ENCODE data around the gene PTK7. TPM values are rescaled to one million over a fixed set of nuclear protein-coding genes. Genes with fewer than 3 reads are reported as not detected.

The PTK7 gene
- total RNA-seq, 1 experiment from 2014 or later, result 105 TPM

DNA sequence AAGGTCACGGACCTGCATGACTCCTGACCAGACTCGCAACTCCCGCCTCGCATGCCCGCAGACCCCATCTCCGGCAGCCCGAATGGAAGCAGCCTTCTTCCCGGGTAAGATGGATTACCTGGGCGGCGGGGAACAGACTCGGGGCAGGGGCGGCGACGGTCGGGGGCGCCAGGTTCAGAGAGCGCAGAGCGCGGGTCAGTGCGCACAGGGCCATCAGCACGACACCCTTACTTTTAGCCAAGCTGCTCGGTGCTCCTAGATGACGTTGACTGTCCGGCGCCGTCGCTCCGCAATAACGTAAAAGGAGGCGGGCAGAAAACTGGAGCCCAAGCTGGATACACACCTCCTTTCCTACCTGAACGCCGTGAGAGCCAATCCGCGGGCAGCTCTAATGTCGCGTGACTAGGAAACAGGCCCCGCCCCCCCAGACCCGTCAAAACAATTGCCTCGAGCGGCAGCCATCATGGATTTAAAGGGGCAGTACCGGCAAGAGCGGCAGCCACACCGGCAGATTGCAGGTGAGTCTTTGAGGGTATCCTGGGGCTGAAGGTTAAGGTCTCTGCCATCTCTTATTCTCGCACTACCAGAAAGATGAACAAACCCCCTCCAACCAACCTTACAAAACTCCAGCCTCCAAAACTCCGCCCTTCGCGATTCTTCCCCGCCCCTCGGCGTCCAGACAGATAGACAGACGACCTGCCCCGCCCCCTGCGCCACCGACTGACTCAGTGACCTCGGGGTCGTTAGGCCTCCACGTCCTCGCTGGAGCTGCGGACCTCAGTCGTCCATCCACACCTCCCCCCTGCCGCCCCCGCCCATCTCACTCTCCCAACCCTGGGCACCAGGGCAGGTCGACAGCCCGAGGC is 16.7 kb upstream of the PTK7 start, which contains the start of the genes KLC4 and MRPL2:
Gene KLC4, plus strand, starts transcription at position 464 of the 866 bp plus-strand sequence. CDS start 1,705 bp downstream, outside the sequence.
Gene MRPL2, minus strand, starts transcription at position 267 of the 866 bp plus-strand sequence. Its CDS starts 53 bp downstream, at position 214.
- Histone ChIP-seq H3K27me3 (ENCODE audit: insufficient read depth, low read length) (no peaks in the 10 kb centered on the region), H3K4me1 (ENCODE audit: control insufficient read depth in 1 of 2, insufficient read depth in 2 of 2, low read length in 2 of 2) (peaks cover 10 to 25% of the 10 kb centered on the region in 2 experiments; a peak in 3 of 4 replicates), H3K79me2 (ENCODE audit: insufficient read depth, low read length) (peaks cover 24% of the 10 kb centered on the region), H3K9me2 (ENCODE audit: insufficient read depth) (no peaks in the 10 kb centered on the region), H2AFZ (ENCODE audit: low read depth, low read length, poor library complexity, severe bottlenecking) (peak within 1 kb of the TSS; percentile 67), H3K4me2 (ENCODE audit: low read length) (peak within 1 kb of the TSS; percentile 81), H3K4me3 (replicated peaks in 1 of 2; ENCODE audit: low read depth in 1 of 2, low read length in 2 of 2) (peak within 1 kb of the TSS; percentile 89), H4K20me1 (ENCODE audit: insufficient read depth) (no peaks in the 10 kb centered on the region), H3K9me3 (ENCODE audit: control insufficient read depth in 1 of 2, insufficient read depth in 1 of 2, low read depth in 1 of 2, low read length in 2 of 2) (no peaks in the 10 kb centered on the region), H3K27ac (ENCODE audit: low read depth, low read length) (peak within 1 kb of the TSS; percentile 65), H3K9ac (ENCODE audit: low read length) (peak within 1 kb of the TSS; percentile 90), H3K36me3 (ENCODE audit: control insufficient read depth in 1 of 2, insufficient read depth in 2 of 2, low read length in 2 of 2) (peaks cover 0 to 19% of the 10 kb centered on the region in 2 experiments; a peak in 1 of 4 replicates)
- intact Hi-C loops (cut with micrococcal nuclease), result loop anchor here (1.0 to 5.0 kb wide), 4 partner anchors 47 to 158 kb away; partner anchors contain the start of genes KLHDC3, MEA1 and SRF
- ATAC-seq, result peak; percentile 96
- ChIA-PET CTCF (interaction anchor here (0.9 to 1.0 kb wide), 3 partner anchors 12 to 84 kb away, joined by 3 to 5 read pairs (median 5); partner anchors contain the start of gene PTK7), RAD21 (ENCODE audit: low non-redundant PET in 1 of 2, low total read pairs in 2 of 2, uncharacterized antibody in 2 of 2, unreplicated experiment in 2 of 2) (interaction anchor here (0.6 to 1.0 kb wide), 3 partner anchors 45 to 84 kb away, joined by 3 to 5 read pairs (median 3); partner anchors contain the start of gene KLHDC3 (in 1 of the 2)), POLR2A (interaction anchor here (1.4 to 1.5 kb wide), 2 partner anchors 45 to 75 kb away, joined by 7 to 9 read pairs; partner anchors contain the start of genes KLHDC3, MEA1 and PPP2R5D)
- DNase-seq (ENCODE audit: low read depth, low spot score), result peak; percentile 97
- no TSS peak for BruUV-seq (replicated peaks)
- no peak for TF ChIP-seq RAD21 (IDR thresholded peaks at IDR 0.05; ENCODE audit: low read depth)
- TF ChIP-seq TCF7L2 (IDR thresholded peaks at IDR 0.05; ENCODE audit: borderline replicate concordance, extremely low read depth, insufficient read depth, insufficient read length), result no peak
- no peak for TF ChIP-seq EGR1 (IDR thresholded peaks at IDR 0.05; ENCODE audit: low read depth)
- no peak for TF ChIP-seq CBX3 (IDR thresholded peaks at IDR 0.05; ENCODE audit: low read depth)
- TF ChIP-seq ZNF274 (IDR thresholded peaks at IDR 0.05; ENCODE audit: low read depth, low read length), result no peak
- TF ChIP-seq FOSL1 (IDR thresholded peaks at IDR 0.05; ENCODE audit: low read depth), result no peak
- TF ChIP-seq, protein P1, sequence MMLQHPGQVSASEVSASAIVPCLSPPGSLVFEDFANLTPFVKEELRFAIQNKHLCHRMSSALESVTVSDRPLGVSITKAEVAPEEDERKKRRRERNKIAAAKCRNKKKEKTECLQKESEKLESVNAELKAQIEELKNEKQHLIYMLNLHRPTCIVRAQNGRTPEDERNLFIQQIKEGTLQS (IDR thresholded peaks at IDR 0.05), result no peak
- TF ChIP-seq JUND (IDR thresholded peaks at IDR 0.05), result no peak
- TF ChIP-seq YY1 (IDR thresholded peaks at IDR 0.05; ENCODE audit: extremely low read depth, insufficient replicate concordance, low read depth, low read length), result peak; percentile 96
- TF ChIP-seq, protein P2, sequence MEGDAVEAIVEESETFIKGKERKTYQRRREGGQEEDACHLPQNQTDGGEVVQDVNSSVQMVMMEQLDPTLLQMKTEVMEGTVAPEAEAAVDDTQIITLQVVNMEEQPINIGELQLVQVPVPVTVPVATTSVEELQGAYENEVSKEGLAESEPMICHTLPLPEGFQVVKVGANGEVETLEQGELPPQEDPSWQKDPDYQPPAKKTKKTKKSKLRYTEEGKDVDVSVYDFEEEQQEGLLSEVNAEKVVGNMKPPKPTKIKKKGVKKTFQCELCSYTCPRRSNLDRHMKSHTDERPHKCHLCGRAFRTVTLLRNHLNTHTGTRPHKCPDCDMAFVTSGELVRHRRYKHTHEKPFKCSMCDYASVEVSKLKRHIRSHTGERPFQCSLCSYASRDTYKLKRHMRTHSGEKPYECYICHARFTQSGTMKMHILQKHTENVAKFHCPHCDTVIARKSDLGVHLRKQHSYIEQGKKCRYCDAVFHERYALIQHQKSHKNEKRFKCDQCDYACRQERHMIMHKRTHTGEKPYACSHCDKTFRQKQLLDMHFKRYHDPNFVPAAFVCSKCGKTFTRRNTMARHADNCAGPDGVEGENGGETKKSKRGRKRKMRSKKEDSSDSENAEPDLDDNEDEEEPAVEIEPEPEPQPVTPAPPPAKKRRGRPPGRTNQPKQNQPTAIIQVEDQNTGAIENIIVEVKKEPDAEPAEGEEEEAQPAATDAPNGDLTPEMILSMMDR (IDR thresholded peaks at IDR 0.05 in 2 of 3, conservative IDR thresholded peaks at IDR 0.05 in 1 of 3; ENCODE audit: borderline replicate concordance in 1 of 3, insufficient read depth in 1 of 3, low read depth in 2 of 3, low read length in 2 of 3), result no peak
- TF ChIP-seq, protein P3, sequence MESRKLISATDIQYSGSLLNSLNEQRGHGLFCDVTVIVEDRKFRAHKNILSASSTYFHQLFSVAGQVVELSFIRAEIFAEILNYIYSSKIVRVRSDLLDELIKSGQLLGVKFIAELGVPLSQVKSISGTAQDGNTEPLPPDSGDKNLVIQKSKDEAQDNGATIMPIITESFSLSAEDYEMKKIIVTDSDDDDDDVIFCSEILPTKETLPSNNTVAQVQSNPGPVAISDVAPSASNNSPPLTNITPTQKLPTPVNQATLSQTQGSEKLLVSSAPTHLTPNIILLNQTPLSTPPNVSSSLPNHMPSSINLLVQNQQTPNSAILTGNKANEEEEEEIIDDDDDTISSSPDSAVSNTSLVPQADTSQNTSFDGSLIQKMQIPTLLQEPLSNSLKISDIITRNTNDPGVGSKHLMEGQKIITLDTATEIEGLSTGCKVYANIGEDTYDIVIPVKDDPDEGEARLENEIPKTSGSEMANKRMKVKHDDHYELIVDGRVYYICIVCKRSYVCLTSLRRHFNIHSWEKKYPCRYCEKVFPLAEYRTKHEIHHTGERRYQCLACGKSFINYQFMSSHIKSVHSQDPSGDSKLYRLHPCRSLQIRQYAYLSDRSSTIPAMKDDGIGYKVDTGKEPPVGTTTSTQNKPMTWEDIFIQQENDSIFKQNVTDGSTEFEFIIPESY (IDR thresholded peaks at IDR 0.05; ENCODE audit: extremely low read depth, insufficient replicate concordance, low read length), result peak; percentile 78
- TF ChIP-seq, protein P4, sequence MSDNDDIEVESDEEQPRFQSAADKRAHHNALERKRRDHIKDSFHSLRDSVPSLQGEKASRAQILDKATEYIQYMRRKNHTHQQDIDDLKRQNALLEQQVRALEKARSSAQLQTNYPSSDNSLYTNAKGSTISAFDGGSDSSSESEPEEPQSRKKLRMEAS (IDR thresholded peaks at IDR 0.05), result no peak
- no peak for TF ChIP-seq EZH2phosphoT487 (IDR thresholded peaks at IDR 0.05; ENCODE audit: borderline replicate concordance)
- TF ChIP-seq ZFX (IDR thresholded peaks at IDR 0.05), result peak; percentile 22; the same call in 1 of the 2 replicates
- no peak for TF ChIP-seq ELF1 (IDR thresholded peaks at IDR 0.05; ENCODE audit: borderline replicate concordance, low read depth)
- no peak for TF ChIP-seq CEBPB (IDR thresholded peaks at IDR 0.05; ENCODE audit: low read depth)
- TF ChIP-seq, protein P5, sequence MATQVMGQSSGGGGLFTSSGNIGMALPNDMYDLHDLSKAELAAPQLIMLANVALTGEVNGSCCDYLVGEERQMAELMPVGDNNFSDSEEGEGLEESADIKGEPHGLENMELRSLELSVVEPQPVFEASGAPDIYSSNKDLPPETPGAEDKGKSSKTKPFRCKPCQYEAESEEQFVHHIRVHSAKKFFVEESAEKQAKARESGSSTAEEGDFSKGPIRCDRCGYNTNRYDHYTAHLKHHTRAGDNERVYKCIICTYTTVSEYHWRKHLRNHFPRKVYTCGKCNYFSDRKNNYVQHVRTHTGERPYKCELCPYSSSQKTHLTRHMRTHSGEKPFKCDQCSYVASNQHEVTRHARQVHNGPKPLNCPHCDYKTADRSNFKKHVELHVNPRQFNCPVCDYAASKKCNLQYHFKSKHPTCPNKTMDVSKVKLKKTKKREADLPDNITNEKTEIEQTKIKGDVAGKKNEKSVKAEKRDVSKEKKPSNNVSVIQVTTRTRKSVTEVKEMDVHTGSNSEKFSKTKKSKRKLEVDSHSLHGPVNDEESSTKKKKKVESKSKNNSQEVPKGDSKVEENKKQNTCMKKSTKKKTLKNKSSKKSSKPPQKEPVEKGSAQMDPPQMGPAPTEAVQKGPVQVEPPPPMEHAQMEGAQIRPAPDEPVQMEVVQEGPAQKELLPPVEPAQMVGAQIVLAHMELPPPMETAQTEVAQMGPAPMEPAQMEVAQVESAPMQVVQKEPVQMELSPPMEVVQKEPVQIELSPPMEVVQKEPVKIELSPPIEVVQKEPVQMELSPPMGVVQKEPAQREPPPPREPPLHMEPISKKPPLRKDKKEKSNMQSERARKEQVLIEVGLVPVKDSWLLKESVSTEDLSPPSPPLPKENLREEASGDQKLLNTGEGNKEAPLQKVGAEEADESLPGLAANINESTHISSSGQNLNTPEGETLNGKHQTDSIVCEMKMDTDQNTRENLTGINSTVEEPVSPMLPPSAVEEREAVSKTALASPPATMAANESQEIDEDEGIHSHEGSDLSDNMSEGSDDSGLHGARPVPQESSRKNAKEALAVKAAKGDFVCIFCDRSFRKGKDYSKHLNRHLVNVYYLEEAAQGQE (IDR thresholded peaks at IDR 0.05; ENCODE audit: low read depth), result no peak
